ENCODE data around the gene ZNF134.

The ZNF134 gene

DNA sequence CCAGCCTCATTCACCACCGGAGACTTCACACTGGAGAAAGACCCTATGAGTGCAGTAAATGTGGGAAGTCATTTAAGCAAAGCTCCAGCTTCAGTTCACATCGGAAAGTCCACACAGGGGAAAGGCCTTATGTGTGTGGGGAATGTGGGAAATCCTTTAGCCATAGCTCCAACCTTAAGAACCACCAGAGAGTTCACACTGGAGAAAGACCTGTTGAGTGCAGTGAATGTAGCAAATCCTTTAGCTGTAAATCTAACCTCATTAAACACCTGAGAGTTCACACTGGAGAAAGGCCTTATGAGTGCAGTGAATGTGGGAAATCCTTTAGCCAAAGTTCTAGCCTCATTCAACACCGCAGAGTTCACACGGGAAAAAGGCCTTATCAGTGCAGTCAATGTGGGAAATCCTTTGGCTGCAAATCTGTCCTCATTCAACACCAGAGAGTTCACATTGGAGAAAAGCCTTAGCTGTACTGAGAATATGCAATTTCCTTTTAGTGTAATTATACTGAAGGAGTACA lies 27.7 kb downstream of the ZNF134 start:
- DNase-seq: no peak

GRCh38 chr19:57642396-57643046 lies 28.5 kb downstream of the ZNF134 start:
- DNase-seq: no peak

- DNase-seq: no peak
Observed at GRCh38 chr19:57643734-57644133, 29.7 kb downstream of the ZNF134 start.

DNA sequence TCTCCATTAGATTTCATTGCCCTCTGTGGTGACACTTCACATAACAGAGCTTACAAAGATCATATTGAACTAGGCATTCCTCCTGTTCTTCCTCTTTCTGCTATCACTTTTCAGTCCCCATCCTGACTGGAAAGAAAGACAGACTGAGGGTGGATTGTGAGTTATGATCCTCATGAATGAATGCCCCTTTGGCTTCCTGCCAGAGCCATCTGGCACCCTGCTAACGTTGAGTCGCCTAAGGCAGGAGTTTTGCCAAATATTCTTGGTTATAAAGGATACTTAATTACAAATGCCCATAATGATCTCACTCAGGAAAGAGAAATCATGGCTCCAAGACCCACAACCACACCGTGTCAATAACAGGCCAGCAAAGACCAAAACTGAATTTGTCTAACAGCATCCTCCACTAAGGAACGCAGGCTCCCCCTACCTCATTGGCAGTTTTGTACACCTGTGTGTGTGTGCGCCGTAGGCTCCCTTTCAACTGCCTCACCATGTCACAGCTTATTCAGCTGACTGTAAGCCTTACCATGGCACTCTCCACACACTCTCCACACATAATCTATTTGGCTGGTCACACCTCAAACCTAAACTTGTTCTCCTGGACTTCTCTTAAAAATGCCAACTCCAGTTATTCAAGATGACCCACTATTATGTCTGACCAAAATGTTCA lies 34.4 kb downstream of the ZNF134 start:
- no peak for DNase-seq

- DNase-seq: no peak
Observed at GRCh38 chr19:57651654-57651996, 37.6 kb downstream of the ZNF134 start.

GRCh38 chr19:57653689-57654088 lies 39.6 kb downstream of the ZNF134 start:
- DNase-seq: no peak

- no peak for DNase-seq
Observed at GRCh38 chr19:57655443-57655842, 41.4 kb downstream of the ZNF134 start.

DNA sequence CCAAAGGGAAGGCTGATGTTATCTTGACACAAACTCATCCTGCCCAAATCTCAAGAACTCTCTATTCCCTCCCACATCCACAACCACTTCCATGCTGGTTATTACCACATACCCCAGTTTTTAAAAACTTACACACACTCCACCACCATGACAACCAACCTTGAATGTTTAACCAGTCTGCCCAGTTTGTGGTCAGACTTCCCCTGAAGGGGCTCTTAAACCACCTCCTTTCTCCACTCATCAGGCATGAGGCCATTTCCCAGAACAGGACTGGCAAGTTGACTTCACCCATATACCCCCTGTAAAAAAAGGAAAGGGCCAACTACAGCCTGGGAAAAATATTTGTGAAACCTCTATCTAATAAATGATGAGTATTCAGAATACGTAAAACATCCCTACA lies 42.3 kb downstream of the ZNF134 start:
- DNase-seq: no peak

DNA sequence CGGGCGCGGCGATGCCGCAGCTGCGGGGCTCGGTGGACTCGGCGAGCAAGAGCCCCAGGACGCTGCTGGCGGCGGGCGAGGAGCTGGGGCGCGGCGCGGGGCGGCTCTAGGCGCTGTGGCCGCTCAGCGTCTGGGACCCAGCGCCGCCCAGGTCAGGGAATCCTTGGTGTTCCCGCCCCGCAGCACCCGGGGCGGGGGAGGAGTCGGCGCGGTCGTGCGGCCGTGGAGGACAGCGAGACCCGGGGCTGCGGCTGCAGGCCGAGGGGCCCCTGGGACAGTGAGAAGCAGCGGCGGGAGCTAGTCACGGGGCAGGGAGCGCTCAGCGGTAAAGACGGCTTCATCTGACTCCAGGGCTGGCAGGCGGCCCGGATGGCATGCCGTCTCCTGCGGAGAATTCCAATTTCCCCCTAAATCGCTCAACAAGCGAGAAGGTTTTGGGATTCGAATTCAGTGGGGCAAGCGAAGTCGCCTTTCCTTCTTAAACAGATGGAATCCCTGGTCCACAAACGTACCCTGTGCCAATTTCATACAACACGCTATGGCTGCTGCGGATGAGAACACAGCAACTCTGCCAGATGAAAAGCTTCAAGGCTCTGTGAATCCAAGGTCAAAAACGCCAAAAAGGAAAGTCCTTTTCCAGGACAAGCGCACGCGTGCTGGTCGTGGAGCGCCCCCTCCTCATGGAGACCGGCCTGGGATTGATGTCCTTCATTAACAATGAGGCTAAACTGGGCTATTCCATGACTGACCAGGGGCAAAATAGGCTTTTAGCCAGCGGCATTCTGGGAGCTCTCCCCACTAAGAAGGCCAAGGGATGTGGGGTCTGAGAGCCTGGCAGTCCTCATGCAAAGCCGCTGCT lies 50.5 kb downstream of the ZNF134 start:
- no peak for DNase-seq

DNA sequence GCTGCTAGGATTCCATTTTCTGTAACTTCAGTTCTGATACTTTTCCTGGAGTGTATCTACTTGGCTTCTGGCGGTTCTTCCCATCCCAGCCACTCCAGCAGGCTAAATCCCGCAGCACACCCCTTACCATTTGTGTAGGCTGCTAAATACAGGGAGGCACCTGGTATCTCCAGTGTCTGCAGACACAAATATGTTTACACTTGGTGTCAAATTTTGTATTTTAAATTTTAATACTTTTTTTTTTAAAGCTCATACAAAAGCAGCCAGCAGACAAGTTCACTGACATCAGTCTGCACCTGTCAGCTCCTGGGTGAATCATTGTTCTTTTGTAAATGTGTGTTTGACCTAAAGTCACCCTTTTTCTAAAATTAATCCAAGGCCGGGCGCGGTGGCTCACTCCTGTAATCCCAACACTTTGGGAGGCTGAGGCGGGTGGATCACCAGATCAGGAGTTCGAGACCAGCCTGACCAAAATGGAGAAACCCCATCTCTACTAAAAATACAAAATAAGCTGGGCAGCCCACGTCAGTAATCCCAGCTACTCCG lies 51.3 kb downstream of the ZNF134 start:
- DNase-seq: no peak

- DNase-seq: no peak
Observed at GRCh38 chr19:57667228-57667627, 53.2 kb downstream of the ZNF134 start.

DNA sequence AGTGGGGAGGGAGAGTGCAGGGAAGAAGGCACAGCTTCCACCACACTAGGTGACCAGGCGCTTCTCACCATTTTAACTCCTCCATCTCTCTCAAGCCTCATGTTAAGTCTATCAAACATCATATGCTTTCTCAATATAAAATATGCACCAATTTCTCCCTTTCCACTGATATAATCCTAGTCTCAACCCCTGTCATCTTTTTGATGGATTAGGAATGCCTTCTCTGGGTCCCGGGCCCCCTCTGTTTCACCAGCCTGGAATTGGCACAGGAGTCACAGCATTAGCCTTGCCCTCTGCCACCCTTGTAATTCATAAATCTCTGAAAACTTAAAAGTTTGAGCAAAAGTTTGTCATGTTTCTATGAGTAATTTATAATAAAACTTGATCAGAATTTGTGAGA lies 54.6 kb downstream of the ZNF134 start, which contains the start of gene ZSCAN4:
ZSCAN4 (plus strand) TSS at position 301 of the 400 bp plus-strand sequence. CDS start 7,211 bp downstream, outside the sequence.
- no peak for DNase-seq

DNA sequence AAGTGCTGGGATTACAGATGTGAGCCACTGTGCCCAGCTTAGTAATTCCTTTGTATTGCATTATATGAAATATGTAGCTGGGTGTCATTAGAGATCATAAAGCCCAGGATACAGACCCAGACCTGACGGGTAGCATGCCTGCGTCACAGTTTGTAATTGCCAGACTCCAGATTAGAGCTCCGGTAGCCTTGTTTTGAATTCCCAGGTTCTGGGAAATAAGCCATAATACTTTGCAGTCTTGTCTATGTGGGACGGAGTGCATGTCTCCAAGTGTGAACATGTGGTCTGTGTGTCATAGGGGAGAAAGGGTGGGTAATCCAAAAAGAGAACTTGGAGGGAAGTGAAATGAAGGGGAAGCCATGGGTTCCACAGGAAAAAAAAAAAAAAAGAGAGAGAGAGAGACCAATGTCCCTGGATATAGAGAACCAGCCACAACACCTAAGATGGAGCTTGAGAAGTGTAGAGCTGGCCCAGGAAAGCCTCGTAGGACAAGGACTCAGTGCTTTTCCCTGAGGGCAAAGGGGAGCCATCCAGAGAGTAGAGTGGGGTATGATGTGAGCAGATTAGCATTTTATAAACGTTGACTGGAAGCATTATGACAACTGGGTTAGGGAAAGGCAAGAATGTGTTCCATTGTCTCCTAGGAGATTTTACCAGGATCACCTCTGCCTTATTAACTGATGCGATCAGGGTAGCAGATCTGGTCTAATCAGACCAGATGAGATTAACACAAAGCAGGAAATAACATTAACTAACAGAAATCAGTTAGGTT lies 57.3 kb downstream of the ZNF134 start:
- DNase-seq: no peak

- no peak for DNase-seq
Observed at GRCh38 chr19:57672466-57672865, 58.4 kb downstream of the ZNF134 start.
